ENCODE data around the gene CALHM6.

DNA sequence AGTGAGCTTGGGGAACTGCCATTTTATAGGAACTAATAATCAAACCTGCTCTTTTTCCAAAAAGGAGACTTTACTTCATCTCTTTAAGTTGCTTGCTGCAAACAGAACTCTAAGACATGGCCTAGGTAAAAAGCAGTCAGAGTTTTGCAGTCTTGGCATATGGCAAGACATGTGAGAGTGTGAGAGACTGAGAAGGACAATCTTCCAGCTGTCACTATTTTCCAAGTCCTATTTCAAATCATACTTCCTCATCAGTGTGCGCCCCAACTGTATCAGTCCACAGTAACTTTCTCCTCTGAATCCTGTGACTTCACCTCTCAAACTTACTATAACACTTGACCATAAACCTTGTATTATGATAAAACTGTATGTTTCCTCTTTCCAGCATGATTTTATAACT, 10.4 kb downstream of the CALHM6 start:
- no peak for TF ChIP-seq POLR2AphosphoS5 (IDR thresholded peaks at IDR 0.05; ENCODE audit: borderline replicate concordance, low read depth, low read length)
- TF ChIP-seq EZH2 (IDR thresholded peaks at IDR 0.05): no peak
- TF ChIP-seq FOXP2 (optimal IDR thresholded peaks at IDR 0.05; ENCODE audit: control extremely low read depth, extremely low read length, insufficient read depth): no peak
